HG02938 (cell line): ENCODE measurements around the gene NME8.

Source experiments
- ATAC-seq: cut with Tn5 transposase; IDR thresholded peaks from one replicate; pipeline ENCODE4 v1.9.1; 2021; ENCODE audit warnings: mild to moderate bottlenecking, moderate library complexity; ENCODE audit not compliant: unreplicated experiment

The NME8 gene

GRCh38 chr7:37930226-37930948 lies 82.0 kb downstream of the NME8 start:
- ATAC-seq: no peak

- no peak for ATAC-seq
Observed at GRCh38 chr7:37932543-37932942, 84.1 kb downstream of the NME8 start.

- ATAC-seq: no peak
Observed at GRCh38 chr7:37933018-37933566, 84.7 kb downstream of the NME8 start.

GRCh38 chr7:37942934-37943610 lies 94.7 kb downstream of the NME8 start:
- ATAC-seq: no peak

GRCh38 chr7:37943905-37944736 lies 95.7 kb downstream of the NME8 start:
- peak; percentile 45 for ATAC-seq

- ATAC-seq: no peak
Observed at GRCh38 chr7:37944737-37945054, 96.3 kb downstream of the NME8 start.

- ATAC-seq: no peak
Observed at GRCh38 chr7:37945336-37945735, 96.9 kb downstream of the NME8 start.

GRCh38 chr7:37947138-37947940 lies 98.9 kb downstream of the NME8 start:
- no peak for ATAC-seq

- ATAC-seq: no peak
Observed at GRCh38 chr7:37947941-37948210, 99.5 kb downstream of the NME8 start.
